ENCODE data around the gene SYCE3.

DNA sequence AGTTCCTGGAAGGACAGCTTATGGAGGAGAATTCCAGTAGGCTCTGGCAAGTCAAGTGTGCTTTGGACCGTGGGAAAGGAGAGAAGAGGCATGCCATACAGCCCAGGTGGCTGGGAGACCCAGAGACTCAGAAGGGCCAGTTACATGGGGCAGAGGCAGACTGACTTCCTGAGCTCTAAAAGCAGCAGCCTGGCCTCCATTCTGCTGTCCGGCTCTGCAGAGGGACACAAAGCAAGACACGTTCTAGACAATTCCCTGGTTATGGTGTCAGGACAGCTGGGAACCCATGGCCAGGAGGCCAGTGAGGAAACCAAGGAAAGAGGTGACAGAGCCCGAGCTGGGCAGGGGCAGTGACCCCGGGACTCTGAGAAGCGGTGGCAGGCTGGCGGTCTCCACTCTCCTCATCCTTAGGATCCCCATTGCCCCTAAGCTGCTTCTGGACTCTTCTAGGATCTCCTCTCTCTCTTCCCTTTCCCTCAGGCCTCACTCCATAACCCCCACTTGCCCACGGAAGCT, 12.8 kb upstream of the SYCE3 start:
- TF ChIP-seq, protein P1, sequence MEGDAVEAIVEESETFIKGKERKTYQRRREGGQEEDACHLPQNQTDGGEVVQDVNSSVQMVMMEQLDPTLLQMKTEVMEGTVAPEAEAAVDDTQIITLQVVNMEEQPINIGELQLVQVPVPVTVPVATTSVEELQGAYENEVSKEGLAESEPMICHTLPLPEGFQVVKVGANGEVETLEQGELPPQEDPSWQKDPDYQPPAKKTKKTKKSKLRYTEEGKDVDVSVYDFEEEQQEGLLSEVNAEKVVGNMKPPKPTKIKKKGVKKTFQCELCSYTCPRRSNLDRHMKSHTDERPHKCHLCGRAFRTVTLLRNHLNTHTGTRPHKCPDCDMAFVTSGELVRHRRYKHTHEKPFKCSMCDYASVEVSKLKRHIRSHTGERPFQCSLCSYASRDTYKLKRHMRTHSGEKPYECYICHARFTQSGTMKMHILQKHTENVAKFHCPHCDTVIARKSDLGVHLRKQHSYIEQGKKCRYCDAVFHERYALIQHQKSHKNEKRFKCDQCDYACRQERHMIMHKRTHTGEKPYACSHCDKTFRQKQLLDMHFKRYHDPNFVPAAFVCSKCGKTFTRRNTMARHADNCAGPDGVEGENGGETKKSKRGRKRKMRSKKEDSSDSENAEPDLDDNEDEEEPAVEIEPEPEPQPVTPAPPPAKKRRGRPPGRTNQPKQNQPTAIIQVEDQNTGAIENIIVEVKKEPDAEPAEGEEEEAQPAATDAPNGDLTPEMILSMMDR (IDR thresholded peaks at IDR 0.05), result no peak
- no peak for TF ChIP-seq EZH2 (IDR thresholded peaks at IDR 0.05)
- no peak for TF ChIP-seq EZH2phosphoT487 (IDR thresholded peaks at IDR 0.05)
